GM19463 (cell line): ENCODE results near the gene SNTG2.

ENCODE experiments used
- ATAC-seq: cut with Tn5 transposase; IDR thresholded peaks from one replicate; pipeline ENCODE4 v1.9.1; 2021; ENCODE audit warnings: mild to moderate bottlenecking, moderate library complexity; ENCODE audit not compliant: unreplicated experiment

SNTG2 gene

GRCh38 chr2:1136846-1137245, 186.2 kb downstream of the SNTG2 start:
- ATAC-seq, result no peak

- no peak for ATAC-seq
These were observed 186.6 kb downstream of the SNTG2 start for GRCh38 chr2:1137264-1137663.

- no peak for ATAC-seq
These were observed 187.3 kb downstream of the SNTG2 start for GRCh38 chr2:1137913-1138391.

- peak; percentile 82 for ATAC-seq
These were observed 189.8 kb downstream of the SNTG2 start for GRCh38 chr2:1140389-1141003.

GRCh38 chr2:1141079-1141478, 190.4 kb downstream of the SNTG2 start:
- ATAC-seq, result no peak

GRCh38 chr2:1143129-1143528, 192.5 kb downstream of the SNTG2 start:
- no peak for ATAC-seq

GRCh38 chr2:1147873-1148612, 197.4 kb downstream of the SNTG2 start:
- ATAC-seq, result no peak

- no peak for ATAC-seq
These were observed 200.3 kb downstream of the SNTG2 start for GRCh38 chr2:1150724-1151511.

- ATAC-seq, result no peak
These were observed 201.7 kb downstream of the SNTG2 start for GRCh38 chr2:1152375-1152774.

GRCh38 chr2:1153920-1154319, 203.3 kb downstream of the SNTG2 start:
- no peak for ATAC-seq

- ATAC-seq, result no peak
These were observed 204.3 kb downstream of the SNTG2 start for GRCh38 chr2:1154710-1155594.

GRCh38 chr2:1156059-1156458, 205.4 kb downstream of the SNTG2 start:
- no peak for ATAC-seq

- no peak for ATAC-seq
These were observed 205.9 kb downstream of the SNTG2 start for GRCh38 chr2:1156531-1156930.

GRCh38 chr2:1157107-1157506, 206.5 kb downstream of the SNTG2 start:
- ATAC-seq, result no peak

- ATAC-seq, result no peak
These were observed 208.4 kb downstream of the SNTG2 start for GRCh38 chr2:1159013-1159412.

GRCh38 chr2:1162246-1162645, 211.6 kb downstream of the SNTG2 start:
- no peak for ATAC-seq

GRCh38 chr2:1162768-1163584, 212.3 kb downstream of the SNTG2 start:
- no peak for ATAC-seq

- ATAC-seq, result no peak
These were observed 216.3 kb downstream of the SNTG2 start for GRCh38 chr2:1166976-1167375.

GRCh38 chr2:1168846-1169245, 218.2 kb downstream of the SNTG2 start:
- no peak for ATAC-seq
